Skeletal muscle satellite cell (primary cell): ENCODE data around the gene LRRC15.
A peak's percentile ranks its signal among the peaks of the same experiment; 100 is the strongest.

Source experiments
- H3K27me3 ChIP-seq: 2 replicates; pipeline ENCODE4 v1.7.0; 2013; ENCODE audit warnings: low read length; ENCODE audit not compliant: control insufficient read depth, insufficient read depth
- H3K36me3 ChIP-seq: 2 replicates; pipeline ENCODE4 v1.7.0; 2013; ENCODE audit warnings: mild to moderate bottlenecking, control low read depth, low read length; ENCODE audit not compliant: insufficient read depth
- H3K4me1 ChIP-seq: 2 replicates; pipeline ENCODE4 v1.7.0; 2013; ENCODE audit warnings: low read length; ENCODE audit not compliant: control insufficient read depth, insufficient read depth
- H3K4me2 ChIP-seq: 2 replicates; pipeline ENCODE4 v1.7.0; 2013; ENCODE audit warnings: mild to moderate bottlenecking, low read length
- H3K4me3 ChIP-seq: 2 replicates; pipeline ENCODE4 v1.7.0; 2013; ENCODE audit warnings: low read length
- H3K9ac ChIP-seq: 2 replicates; pipeline ENCODE4 v1.7.0; 2013; ENCODE audit warnings: mild to moderate bottlenecking, low read depth, low read length, moderate library complexity
- H3K9me3 ChIP-seq: replicated peaks from 2 replicates; pipeline ENCODE4 v1.7.0; 2013; ENCODE audit warnings: mild to moderate bottlenecking, control low read depth, low read length

The LRRC15 gene

GRCh38 chr3:194396859-194397756 is 27.6 kb upstream of the LRRC15 start:
- no peaks in the 10 kb centered on the region for H3K36me3 ChIP-seq
- peaks cover 65% of the 10 kb centered on the region for H3K27me3 ChIP-seq
- no peaks in the 10 kb centered on the region for H3K9me3 ChIP-seq
- no peak overlapping the region for H3K4me3 ChIP-seq
- H3K9ac ChIP-seq, result no peak overlapping the region
- H3K4me2 ChIP-seq, result peak overlapping the region; percentile 60
- H3K4me1 ChIP-seq, result peaks cover 4% of the 10 kb centered on the region

- H3K9ac ChIP-seq, result no peak overlapping the region
- no peak overlapping the region for H3K4me3 ChIP-seq
Observed at GRCh38 chr3:194396539-194396858, 27.0 kb upstream of the LRRC15 start.

GRCh38 chr3:194395778-194396538 is 26.4 kb upstream of the LRRC15 start:
- Histone ChIP-seq H3K27me3 (peaks cover 76% of the 10 kb centered on the region), H3K9ac (no peak overlapping the region), H3K4me1 (peaks cover 4% of the 10 kb centered on the region), H3K4me3 (no peak overlapping the region), H3K4me2 (peak overlapping the region; percentile 60), H3K36me3 (no peaks in the 10 kb centered on the region), H3K9me3 (peaks cover 3% of the 10 kb centered on the region)

More at GRCh38 chr3:194396539-194396858, 27.0 kb upstream of the LRRC15 start:
- H3K27me3 ChIP-seq, result peaks cover 70% of the 10 kb centered on the region
- no peaks in the 10 kb centered on the region for H3K36me3 ChIP-seq
- no peaks in the 10 kb centered on the region for H3K9me3 ChIP-seq
- H3K4me2 ChIP-seq, result peak overlapping the region; percentile 60
- peaks cover 4% of the 10 kb centered on the region for H3K4me1 ChIP-seq

- Histone ChIP-seq H3K27me3 (peaks cover 79% of the 10 kb centered on the region), H3K36me3 (no peaks in the 10 kb centered on the region), H3K4me1 (peaks cover 4% of the 10 kb centered on the region), H3K9me3 (peaks cover 7% of the 10 kb centered on the region), H3K4me2 (no peak overlapping the region), H3K4me3 (no peak overlapping the region), H3K9ac (no peak overlapping the region)
Observed at GRCh38 chr3:194395212-194395611, 25.7 kb upstream of the LRRC15 start.

- Histone ChIP-seq H3K4me3 (no peak overlapping the region), H3K4me2 (no peak overlapping the region), H3K9ac (no peak overlapping the region), H3K4me1 (peaks cover 2% of the 10 kb centered on the region), H3K9me3 (peaks cover 7% of the 10 kb centered on the region), H3K36me3 (no peaks in the 10 kb centered on the region), H3K27me3 (peaks cover 71% of the 10 kb centered on the region)
Observed at GRCh38 chr3:194392576-194392975, 23.0 kb upstream of the LRRC15 start.

GRCh38 chr3:194390835-194391234 is 21.3 kb upstream of the LRRC15 start:
- Histone ChIP-seq H3K4me1 (no peaks in the 10 kb centered on the region), H3K36me3 (no peaks in the 10 kb centered on the region), H3K4me2 (no peak overlapping the region), H3K4me3 (no peak overlapping the region), H3K9me3 (peaks cover 7% of the 10 kb centered on the region), H3K9ac (no peak overlapping the region), H3K27me3 (peaks cover 70% of the 10 kb centered on the region)

- peaks cover 7% of the 10 kb centered on the region for H3K9me3 ChIP-seq
- H3K4me3 ChIP-seq, result no peak overlapping the region
- H3K27me3 ChIP-seq, result peaks cover 65% of the 10 kb centered on the region
- H3K9ac ChIP-seq, result no peak overlapping the region
- no peak overlapping the region for H3K4me2 ChIP-seq
- no peaks in the 10 kb centered on the region for H3K4me1 ChIP-seq
- H3K36me3 ChIP-seq, result no peaks in the 10 kb centered on the region
Observed at GRCh38 chr3:194389269-194389668, 19.7 kb upstream of the LRRC15 start.

- H3K27me3 ChIP-seq, result peaks cover 72% of the 10 kb centered on the region
- H3K4me2 ChIP-seq, result no peak overlapping the region
- H3K4me1 ChIP-seq, result no peaks in the 10 kb centered on the region
Observed at GRCh38 chr3:194387926-194388418, 18.4 kb upstream of the LRRC15 start.

GRCh38 chr3:194387276-194387675 is 17.7 kb upstream of the LRRC15 start:
- peaks cover 72% of the 10 kb centered on the region for H3K27me3 ChIP-seq
- H3K4me1 ChIP-seq, result no peaks in the 10 kb centered on the region
- no peak overlapping the region for H3K9ac ChIP-seq
- peaks cover 7% of the 10 kb centered on the region for H3K9me3 ChIP-seq
- H3K4me3 ChIP-seq, result no peak overlapping the region
- H3K4me2 ChIP-seq, result no peak overlapping the region
- H3K36me3 ChIP-seq, result no peaks in the 10 kb centered on the region

More at GRCh38 chr3:194387926-194388418, 18.4 kb upstream of the LRRC15 start:
- Histone ChIP-seq H3K9ac (no peak overlapping the region), H3K4me3 (no peak overlapping the region), H3K36me3 (no peaks in the 10 kb centered on the region), H3K9me3 (peaks cover 7% of the 10 kb centered on the region)

GRCh38 chr3:194386648-194387047 is 17.1 kb upstream of the LRRC15 start:
- H3K4me3 ChIP-seq, result no peak overlapping the region
- no peak overlapping the region for H3K4me2 ChIP-seq
- no peak overlapping the region for H3K9ac ChIP-seq
- H3K36me3 ChIP-seq, result no peaks in the 10 kb centered on the region
- H3K27me3 ChIP-seq, result peaks cover 68% of the 10 kb centered on the region
- H3K9me3 ChIP-seq, result peaks cover 7% of the 10 kb centered on the region
- H3K4me1 ChIP-seq, result no peaks in the 10 kb centered on the region

- H3K4me2 ChIP-seq, result no peak overlapping the region
- no peaks in the 10 kb centered on the region for H3K36me3 ChIP-seq
- no peak overlapping the region for H3K9ac ChIP-seq
- H3K4me3 ChIP-seq, result no peak overlapping the region
- H3K27me3 ChIP-seq, result peaks cover 67% of the 10 kb centered on the region
- peaks cover 6% of the 10 kb centered on the region for H3K9me3 ChIP-seq
- no peaks in the 10 kb centered on the region for H3K4me1 ChIP-seq
Observed at GRCh38 chr3:194386066-194386465, 16.5 kb upstream of the LRRC15 start.
